ENCODE data around the gene PHACTR1.

The PHACTR1 gene

GRCh38 chr6:13009461-13009860, 292.9 kb downstream of the PHACTR1 start:
- TF ChIP-seq TOX (CRISPR knock-in tag; IDR thresholded peaks at IDR 0.05; ENCODE audit: borderline replicate concordance) = no peak
- no peak for TF ChIP-seq ZC3H10 (CRISPR knock-in tag; IDR thresholded peaks at IDR 0.05)
- TF ChIP-seq, protein P1, sequence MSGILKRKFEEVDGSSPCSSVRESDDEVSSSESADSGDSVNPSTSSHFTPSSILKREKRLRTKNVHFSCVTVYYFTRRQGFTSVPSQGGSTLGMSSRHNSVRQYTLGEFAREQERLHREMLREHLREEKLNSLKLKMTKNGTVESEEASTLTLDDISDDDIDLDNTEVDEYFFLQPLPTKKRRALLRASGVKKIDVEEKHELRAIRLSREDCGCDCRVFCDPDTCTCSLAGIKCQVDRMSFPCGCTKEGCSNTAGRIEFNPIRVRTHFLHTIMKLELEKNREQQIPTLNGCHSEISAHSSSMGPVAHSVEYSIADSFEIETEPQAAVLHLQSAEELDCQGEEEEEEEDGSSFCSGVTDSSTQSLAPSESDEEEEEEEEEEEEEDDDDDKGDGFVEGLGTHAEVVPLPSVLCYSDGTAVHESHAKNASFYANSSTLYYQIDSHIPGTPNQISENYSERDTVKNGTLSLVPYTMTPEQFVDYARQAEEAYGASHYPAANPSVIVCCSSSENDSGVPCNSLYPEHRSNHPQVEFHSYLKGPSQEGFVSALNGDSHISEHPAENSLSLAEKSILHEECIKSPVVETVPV (CRISPR knock-in tag; IDR thresholded peaks at IDR 0.05) = no peak
- TF ChIP-seq OSR1 (CRISPR knock-in tag; IDR thresholded peaks at IDR 0.05) = no peak
- no peak for TF ChIP-seq ARNTL (CRISPR knock-in tag; IDR thresholded peaks at IDR 0.05; ENCODE audit: borderline replicate concordance, low read depth)
- TF ChIP-seq CSDC2 (CRISPR knock-in tag; IDR thresholded peaks at IDR 0.05) = no peak
- no peak for TF ChIP-seq CREB5 (CRISPR knock-in tag; IDR thresholded peaks at IDR 0.05; ENCODE audit: low read depth)
- TF ChIP-seq ISL1 (CRISPR knock-in tag; IDR thresholded peaks at IDR 0.05) = no peak
- TF ChIP-seq POU6F1 (CRISPR knock-in tag; IDR thresholded peaks at IDR 0.05; ENCODE audit: borderline replicate concordance, low read depth) = no peak
- no peak for TF ChIP-seq ZFP3 (CRISPR knock-in tag; IDR thresholded peaks at IDR 0.05)
- TF ChIP-seq BACH2 (CRISPR knock-in tag; IDR thresholded peaks at IDR 0.05; ENCODE audit: borderline replicate concordance) = no peak
- TF ChIP-seq SNAI2 (CRISPR knock-in tag; IDR thresholded peaks at IDR 0.05) = no peak
- TF ChIP-seq, protein P2, sequence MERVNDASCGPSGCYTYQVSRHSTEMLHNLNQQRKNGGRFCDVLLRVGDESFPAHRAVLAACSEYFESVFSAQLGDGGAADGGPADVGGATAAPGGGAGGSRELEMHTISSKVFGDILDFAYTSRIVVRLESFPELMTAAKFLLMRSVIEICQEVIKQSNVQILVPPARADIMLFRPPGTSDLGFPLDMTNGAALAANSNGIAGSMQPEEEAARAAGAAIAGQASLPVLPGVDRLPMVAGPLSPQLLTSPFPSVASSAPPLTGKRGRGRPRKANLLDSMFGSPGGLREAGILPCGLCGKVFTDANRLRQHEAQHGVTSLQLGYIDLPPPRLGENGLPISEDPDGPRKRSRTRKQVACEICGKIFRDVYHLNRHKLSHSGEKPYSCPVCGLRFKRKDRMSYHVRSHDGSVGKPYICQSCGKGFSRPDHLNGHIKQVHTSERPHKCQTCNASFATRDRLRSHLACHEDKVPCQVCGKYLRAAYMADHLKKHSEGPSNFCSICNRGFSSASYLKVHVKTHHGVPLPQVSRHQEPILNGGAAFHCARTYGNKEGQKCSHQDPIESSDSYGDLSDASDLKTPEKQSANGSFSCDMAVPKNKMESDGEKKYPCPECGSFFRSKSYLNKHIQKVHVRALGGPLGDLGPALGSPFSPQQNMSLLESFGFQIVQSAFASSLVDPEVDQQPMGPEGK (CRISPR knock-in tag; IDR thresholded peaks at IDR 0.05; ENCODE audit: borderline replicate concordance) = no peak

DNA sequence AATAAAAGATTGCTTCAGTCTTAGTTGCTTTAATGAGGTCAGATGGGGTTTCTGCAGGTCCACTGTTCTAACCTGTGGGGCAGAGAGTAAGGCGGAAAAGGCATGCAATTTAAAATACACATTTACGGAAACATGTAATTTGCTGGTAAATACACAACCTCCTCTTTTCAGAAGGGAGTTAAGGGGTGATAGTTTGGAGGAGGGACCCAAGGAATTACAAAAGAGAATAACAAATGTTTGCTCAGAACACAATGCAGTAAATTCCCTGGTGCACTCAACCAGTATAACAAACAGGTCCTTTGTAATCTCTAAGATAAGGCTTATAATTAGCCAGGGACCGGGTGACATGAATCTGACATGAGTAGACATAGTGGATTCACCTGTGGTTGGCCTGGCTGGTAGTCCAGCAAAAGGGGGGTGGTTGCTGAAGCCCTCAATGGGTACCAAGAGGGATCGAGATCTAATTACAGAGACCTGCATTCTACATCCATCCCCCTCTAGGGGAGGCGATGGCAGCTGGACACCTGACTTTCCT, 295.1 kb downstream of the PHACTR1 start:
- TF ChIP-seq OSR1 (CRISPR knock-in tag; IDR thresholded peaks at IDR 0.05) (no peak), ZFP30 (CRISPR knock-in tag; IDR thresholded peaks at IDR 0.05) (no peak), BACH2 (CRISPR knock-in tag; IDR thresholded peaks at IDR 0.05; ENCODE audit: borderline replicate concordance) (no peak), POU6F1 (CRISPR knock-in tag; IDR thresholded peaks at IDR 0.05; ENCODE audit: borderline replicate concordance, low read depth) (no peak), GLIS3 (CRISPR knock-in tag; IDR thresholded peaks at IDR 0.05) (no peak), ISL1 (CRISPR knock-in tag; IDR thresholded peaks at IDR 0.05) (no peak), TCF4 (CRISPR knock-in tag; IDR thresholded peaks at IDR 0.05; ENCODE audit: borderline replicate concordance) (no peak), CREB5 (CRISPR knock-in tag; IDR thresholded peaks at IDR 0.05; ENCODE audit: low read depth) (no peak), SNAI2 (CRISPR knock-in tag; IDR thresholded peaks at IDR 0.05) (no peak), TOX (CRISPR knock-in tag; IDR thresholded peaks at IDR 0.05; ENCODE audit: borderline replicate concordance) (no peak), ARNTL (CRISPR knock-in tag; IDR thresholded peaks at IDR 0.05; ENCODE audit: borderline replicate concordance, low read depth) (no peak), ZNF565 (CRISPR knock-in tag; conservative IDR thresholded peaks at IDR 0.05; ENCODE audit: low read depth) (no peak), ZNF70 (CRISPR knock-in tag; IDR thresholded peaks at IDR 0.05) (no peak)
- TF ChIP-seq, protein P1 (CRISPR knock-in tag; IDR thresholded peaks at IDR 0.05) = no peak
- TF ChIP-seq, protein P2 (CRISPR knock-in tag; IDR thresholded peaks at IDR 0.05; ENCODE audit: borderline replicate concordance) = no peak
- TF ChIP-seq, protein P3, sequence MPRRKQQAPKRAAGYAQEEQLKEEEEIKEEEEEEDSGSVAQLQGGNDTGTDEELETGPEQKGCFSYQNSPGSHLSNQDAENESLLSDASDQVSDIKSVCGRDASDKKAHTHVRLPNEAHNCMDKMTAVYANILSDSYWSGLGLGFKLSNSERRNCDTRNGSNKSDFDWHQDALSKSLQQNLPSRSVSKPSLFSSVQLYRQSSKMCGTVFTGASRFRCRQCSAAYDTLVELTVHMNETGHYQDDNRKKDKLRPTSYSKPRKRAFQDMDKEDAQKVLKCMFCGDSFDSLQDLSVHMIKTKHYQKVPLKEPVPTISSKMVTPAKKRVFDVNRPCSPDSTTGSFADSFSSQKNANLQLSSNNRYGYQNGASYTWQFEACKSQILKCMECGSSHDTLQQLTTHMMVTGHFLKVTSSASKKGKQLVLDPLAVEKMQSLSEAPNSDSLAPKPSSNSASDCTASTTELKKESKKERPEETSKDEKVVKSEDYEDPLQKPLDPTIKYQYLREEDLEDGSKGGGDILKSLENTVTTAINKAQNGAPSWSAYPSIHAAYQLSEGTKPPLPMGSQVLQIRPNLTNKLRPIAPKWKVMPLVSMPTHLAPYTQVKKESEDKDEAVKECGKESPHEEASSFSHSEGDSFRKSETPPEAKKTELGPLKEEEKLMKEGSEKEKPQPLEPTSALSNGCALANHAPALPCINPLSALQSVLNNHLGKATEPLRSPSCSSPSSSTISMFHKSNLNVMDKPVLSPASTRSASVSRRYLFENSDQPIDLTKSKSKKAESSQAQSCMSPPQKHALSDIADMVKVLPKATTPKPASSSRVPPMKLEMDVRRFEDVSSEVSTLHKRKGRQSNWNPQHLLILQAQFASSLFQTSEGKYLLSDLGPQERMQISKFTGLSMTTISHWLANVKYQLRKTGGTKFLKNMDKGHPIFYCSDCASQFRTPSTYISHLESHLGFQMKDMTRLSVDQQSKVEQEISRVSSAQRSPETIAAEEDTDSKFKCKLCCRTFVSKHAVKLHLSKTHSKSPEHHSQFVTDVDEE (CRISPR knock-in tag; IDR thresholded peaks at IDR 0.05) = no peak
- no peak for ATAC-seq

More at GRCh38 chr6:13009461-13009860, 292.9 kb downstream of the PHACTR1 start:
- no peak for ATAC-seq

Data from SK-N-SH treated with all-trans-retinoic acid at 6 μM for 48 hours (cell line).